Breast epithelium (tissue), 3 donors: ENCODE results near the gene GGT7.

ENCODE experiments used
- CTCF ChIP-seq, 3 donors: fragments of 450-650 bp; IDR thresholded peaks; one replicate each; pipeline ENCODE4 v1.5.1; 2016 to 2017; ENCODE audit warnings: antibody characterized with exemption in 3 of 3, mild to moderate bottlenecking in 3 of 3, moderate library complexity in 3 of 3
- POLR2AphosphoS5 ChIP-seq, 3 donors: sonication (generic); formaldehyde crosslinking; IDR thresholded peaks; one replicate each; pipeline ENCODE4 v1.6.1; 2017; ENCODE audit warnings: antibody characterized with exemption in 3 of 3

DNA sequence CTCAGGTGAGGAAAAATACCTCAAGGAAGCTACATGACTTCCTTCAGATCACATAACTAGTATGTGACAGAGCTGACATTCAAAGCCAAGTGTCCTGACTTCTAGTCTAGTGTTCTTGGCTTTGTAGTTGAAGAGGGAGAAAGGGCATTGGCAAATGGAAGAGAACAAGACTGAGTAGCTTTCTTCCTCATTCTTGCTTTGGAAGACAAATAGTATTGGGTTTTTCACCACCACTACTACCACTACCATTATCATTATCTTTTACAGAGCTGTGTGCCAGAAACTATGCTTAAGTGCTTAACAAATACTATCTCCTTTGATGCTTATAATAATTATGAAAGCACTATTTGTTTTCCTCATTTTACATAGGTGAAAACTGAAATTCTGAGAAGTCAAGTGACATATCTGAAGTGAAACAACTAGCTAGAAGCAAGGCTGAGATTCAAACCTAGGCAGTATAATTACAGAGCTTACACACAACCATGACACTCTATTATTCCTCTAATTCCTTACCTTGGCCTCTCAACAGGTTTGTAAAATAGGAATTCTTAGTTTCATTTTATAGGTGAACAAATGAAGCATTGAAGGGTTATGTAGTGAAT is 10.5 kb upstream of the GGT7 start:
- TF ChIP-seq POLR2AphosphoS5 (IDR thresholded peaks at IDR 0.05) (no peak), CTCF (IDR thresholded peaks at IDR 0.05) (no peak)
